GM23248 (cell line): ENCODE results near the gene C3orf49. TPM values are rescaled to one million over a fixed set of nuclear protein-coding genes. Genes with fewer than 3 reads are reported as not detected.

Experiments
- DNase-seq: peaks from one replicate; pipeline ENCODE4 v3.0.0-alpha.2; 2015
- H2AFZ ChIP-seq: fragments of 200-600 bp; sonication (generic); 2 replicates; pipeline ENCODE4 v1.6.1; 2016; ENCODE audit warnings: antibody characterized with exemption
- H3F3A ChIP-seq: fragments of 200-600 bp; sonication (generic); 2 replicates; pipeline ENCODE4 v1.6.1; 2016; ENCODE audit warnings: mild to moderate bottlenecking, antibody characterized with exemption, mixed run types; ENCODE audit not compliant: insufficient read depth
- H3K27ac ChIP-seq: fragments of 200-600 bp; sonication (generic); 2 replicates; pipeline ENCODE4 v1.5.1; 2016; ENCODE audit warnings: mild to moderate bottlenecking
- H3K27me3 ChIP-seq: fragments of 200-600 bp; sonication (generic); replicated peaks from 2 replicates; pipeline ENCODE4 v1.6.1; 2016; ENCODE audit warnings: mild to moderate bottlenecking; ENCODE audit not compliant: insufficient read depth
- H3K36me3 ChIP-seq: fragments of 200-600 bp; sonication (generic); 2 replicates; pipeline ENCODE4 v1.6.1; 2016; ENCODE audit warnings: low read depth, mild to moderate bottlenecking
- H3K4me1 ChIP-seq: fragments of 200-600 bp; sonication (generic); 2 replicates; pipeline ENCODE4 v1.6.1; 2016; ENCODE audit warnings: mild to moderate bottlenecking; ENCODE audit not compliant: insufficient read depth
- H3K4me2 ChIP-seq: fragments of 200-600 bp; sonication (generic); one replicate; pipeline ENCODE4 v1.6.1; 2016; ENCODE audit warnings: mild to moderate bottlenecking; ENCODE audit not compliant: unreplicated experiment
- H3K4me3 ChIP-seq: fragments of 200-600 bp; sonication (generic); 2 replicates; pipeline ENCODE4 v1.5.1; 2016; ENCODE audit warnings: mild to moderate bottlenecking
- H3K79me2 ChIP-seq: fragments of 200-600 bp; sonication (generic); 2 replicates; pipeline ENCODE4 v1.6.1; 2016; ENCODE audit warnings: mild to moderate bottlenecking; ENCODE audit not compliant: insufficient read depth
- H3K9ac ChIP-seq: fragments of 200-600 bp; sonication (generic); 2 replicates; pipeline ENCODE4 v1.6.1; 2016; ENCODE audit warnings: mild to moderate bottlenecking
- H3K9me2 ChIP-seq: fragments of 200-600 bp; sonication (generic); 2 replicates; pipeline ENCODE4 v1.6.1; 2016; ENCODE audit warnings: mixed run types, mild to moderate bottlenecking, moderate library complexity; ENCODE audit not compliant: insufficient read depth
- H3K9me3 ChIP-seq: fragments of 200-600 bp; sonication (generic); one replicate; pipeline ENCODE4 v1.6.1; 2017; ENCODE audit warnings: low read depth
- H4K20me1 ChIP-seq: fragments of 200-600 bp; sonication (generic); 2 replicates; pipeline ENCODE4 v1.6.0; 2016; ENCODE audit not compliant: insufficient read depth
- EZH2 ChIP-seq: fragments of 200-600 bp; sonication (generic); IDR thresholded peaks from 2 replicates; pipeline ENCODE4 v1.6.1; 2018; ENCODE audit warnings: antibody characterized with exemption, mild to moderate bottlenecking; ENCODE audit not compliant: insufficient read depth, poor library complexity, severe bottlenecking
- EZH2phosphoT487 ChIP-seq: fragments of 200-600 bp; sonication (generic); IDR thresholded peaks from 2 replicates; pipeline ENCODE4 v1.6.1; 2018; ENCODE audit warnings: antibody characterized with exemption, moderate library complexity, mild to moderate bottlenecking, low read depth; ENCODE audit not compliant: insufficient read depth
- WGBS, 2 experiments: methylation state at CpG; one replicate each; pipeline ENCODE4 v1.1.6; 2015 to 2017; ENCODE audit warnings: low lambda C conversion rate in 2 of 2, low coverage in 1 of 2; ENCODE audit errors: missing lambda C conversion rate in 2 of 2; 5-methylcytosine and 5-hydroxymethylcytosine counted together
- in situ Hi-C: fragments of 300-500 bp; cut with MboI; formaldehyde crosslinking; loops from 2 replicates; pipeline ENCODE4 v1.15.0; 2020
- polyA plus RNA-seq: library from polyadenylated mRNA; unstranded; fragments of >200 nt; fragmentation: Nextera tagmentation; extraction: Ambion mirVana; gene quantifications from 2 replicates; pipeline ENCODE4 v1.2.1, GENCODE V29; 2016
- total RNA-seq: library from RNA; depleted of rRNA; stranded (reverse); fragments of >200 nt; shearing (Covaris generic); gene quantifications from 2 replicates; pipeline ENCODE4 v1.2.3, GENCODE V29; 2014

C3orf49 gene
- total and polyA plus RNA-seq, 2 experiments from 2014 or later = not detected

- no peak for DNase-seq
- Histone ChIP-seq H3K4me2 (no peak overlapping the region), H3K4me1 (peaks cover 28% of the 10 kb centered on the region), H3F3A (peaks cover 24% of the 10 kb centered on the region), H3K9ac (no peak overlapping the region), H3K9me2 (no peaks in the 10 kb centered on the region), H3K27ac (no peak overlapping the region), H2AFZ (no peak overlapping the region), H4K20me1 (peaks cover 29% of the 10 kb centered on the region), H3K36me3 (no peaks in the 10 kb centered on the region), H3K4me3 (no peak overlapping the region), H3K9me3 (no peaks in the 10 kb centered on the region), H3K27me3 (no peaks in the 10 kb centered on the region), H3K79me2 (peaks cover 91% of the 10 kb centered on the region)
- in situ Hi-C loops = no loop called here
- WGBS, 2 experiments = 93 to 95% methylated on average over 3 of the region's 3 CpGs
- TF ChIP-seq EZH2 = no peak
- TF ChIP-seq EZH2phosphoT487 = no peak
Observed at GRCh38 chr3:63874769-63875168, 55.7 kb downstream of the C3orf49 start.

GRCh38 chr3:63875510-63875909 is 56.4 kb downstream of the C3orf49 start:
- 100% methylated on average over 2 of the region's 2 CpGs for WGBS, 2 experiments
- TF ChIP-seq EZH2 = no peak
- no peak for TF ChIP-seq EZH2phosphoT487
- Histone ChIP-seq H3K36me3 (no peaks in the 10 kb centered on the region), H3K27ac (no peak overlapping the region), H3K4me2 (no peak overlapping the region), H3K27me3 (no peaks in the 10 kb centered on the region), H3K9me3 (no peaks in the 10 kb centered on the region), H3K9me2 (no peaks in the 10 kb centered on the region), H3K4me1 (peaks cover 28% of the 10 kb centered on the region), H3K4me3 (no peak overlapping the region), H3F3A (peaks cover 24% of the 10 kb centered on the region), H2AFZ (no peak overlapping the region), H3K79me2 (peaks cover 91% of the 10 kb centered on the region), H4K20me1 (peaks cover 31% of the 10 kb centered on the region), H3K9ac (no peak overlapping the region)
- in situ Hi-C loops = no loop called here
- no peak for DNase-seq

GRCh38 chr3:63876260-63876659 is 57.2 kb downstream of the C3orf49 start:
- Histone ChIP-seq H4K20me1 (peaks cover 35% of the 10 kb centered on the region), H3F3A (peaks cover 20% of the 10 kb centered on the region), H3K9ac (no peak overlapping the region), H3K27ac (no peak overlapping the region), H3K4me1 (peaks cover 28% of the 10 kb centered on the region), H3K27me3 (no peaks in the 10 kb centered on the region), H3K4me3 (no peak overlapping the region), H3K4me2 (no peak overlapping the region), H3K9me2 (no peaks in the 10 kb centered on the region), H3K9me3 (no peaks in the 10 kb centered on the region), H2AFZ (no peak overlapping the region), H3K36me3 (no peaks in the 10 kb centered on the region), H3K79me2 (peaks cover 91% of the 10 kb centered on the region)
- in situ Hi-C loops = no loop called here
- no peak for TF ChIP-seq EZH2phosphoT487
- 61 to 63% methylated on average over 3 of the region's 3 CpGs for WGBS, 2 experiments
- no peak for DNase-seq

- no peak overlapping the region for H3K4me2 ChIP-seq
- H4K20me1 ChIP-seq = peaks cover 35% of the 10 kb centered on the region
- TF ChIP-seq EZH2phosphoT487 (no peak), EZH2 (no peak)
- H3K9ac ChIP-seq = no peak overlapping the region
- H3K9me3 ChIP-seq = no peaks in the 10 kb centered on the region
- peaks cover 100% of the 10 kb centered on the region for H3K79me2 ChIP-seq
- in situ Hi-C loops = no loop called here
- H3K36me3 ChIP-seq = no peaks in the 10 kb centered on the region
- H3K4me3 ChIP-seq = no peak overlapping the region
- no peaks in the 10 kb centered on the region for H3K27me3 ChIP-seq
- peaks cover 9% of the 10 kb centered on the region; the same call in 1 of the 2 replicates for H3F3A ChIP-seq
- no peaks in the 10 kb centered on the region for H3K9me2 ChIP-seq
- no peak overlapping the region for H3K27ac ChIP-seq
- 82 to 92% methylated on average over 3 of the region's 3 CpGs for WGBS, 2 experiments
- no peak overlapping the region for H2AFZ ChIP-seq
- peaks cover 16% of the 10 kb centered on the region for H3K4me1 ChIP-seq
- peak; percentile 74 for DNase-seq
Observed at GRCh38 chr3:63877737-63878393, 58.8 kb downstream of the C3orf49 start.
